ENCODE measurements around the gene PXDN.

The PXDN gene

DNA sequence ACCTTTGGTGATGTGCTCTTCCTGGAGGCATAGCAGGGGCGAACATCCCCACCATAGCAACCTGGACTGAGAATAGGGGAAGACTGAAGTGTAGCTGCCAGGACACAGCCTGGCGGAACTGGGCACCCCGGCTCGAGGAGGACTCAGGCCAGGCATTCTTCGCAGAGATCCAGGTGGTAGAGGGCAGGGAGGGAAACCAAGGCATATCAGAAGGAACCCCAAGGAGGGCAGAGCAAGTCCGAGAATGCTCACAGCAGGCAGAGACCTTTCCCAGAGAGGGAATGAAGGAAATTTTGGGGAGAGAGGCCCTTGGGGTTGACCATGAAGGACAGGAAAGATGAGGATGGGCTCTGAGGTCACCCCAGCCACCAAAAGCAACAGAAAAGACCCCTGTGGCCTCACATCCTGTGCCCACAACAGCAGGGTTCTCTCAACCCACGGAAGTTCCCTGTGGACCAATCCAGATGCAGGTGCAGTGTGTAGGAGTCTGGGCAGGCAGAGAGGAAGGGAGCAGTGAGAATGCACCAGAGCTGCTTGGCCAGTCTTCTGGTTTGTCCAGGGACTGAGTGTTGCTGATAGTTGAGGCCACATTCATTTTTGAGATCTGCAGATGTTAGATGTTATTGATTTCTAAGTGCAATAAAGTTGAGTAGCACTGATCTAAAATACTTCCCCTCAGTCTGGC is 136.9 kb downstream of the PXDN start:
- TF ChIP-seq, protein P1, sequence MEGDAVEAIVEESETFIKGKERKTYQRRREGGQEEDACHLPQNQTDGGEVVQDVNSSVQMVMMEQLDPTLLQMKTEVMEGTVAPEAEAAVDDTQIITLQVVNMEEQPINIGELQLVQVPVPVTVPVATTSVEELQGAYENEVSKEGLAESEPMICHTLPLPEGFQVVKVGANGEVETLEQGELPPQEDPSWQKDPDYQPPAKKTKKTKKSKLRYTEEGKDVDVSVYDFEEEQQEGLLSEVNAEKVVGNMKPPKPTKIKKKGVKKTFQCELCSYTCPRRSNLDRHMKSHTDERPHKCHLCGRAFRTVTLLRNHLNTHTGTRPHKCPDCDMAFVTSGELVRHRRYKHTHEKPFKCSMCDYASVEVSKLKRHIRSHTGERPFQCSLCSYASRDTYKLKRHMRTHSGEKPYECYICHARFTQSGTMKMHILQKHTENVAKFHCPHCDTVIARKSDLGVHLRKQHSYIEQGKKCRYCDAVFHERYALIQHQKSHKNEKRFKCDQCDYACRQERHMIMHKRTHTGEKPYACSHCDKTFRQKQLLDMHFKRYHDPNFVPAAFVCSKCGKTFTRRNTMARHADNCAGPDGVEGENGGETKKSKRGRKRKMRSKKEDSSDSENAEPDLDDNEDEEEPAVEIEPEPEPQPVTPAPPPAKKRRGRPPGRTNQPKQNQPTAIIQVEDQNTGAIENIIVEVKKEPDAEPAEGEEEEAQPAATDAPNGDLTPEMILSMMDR (conservative IDR thresholded peaks at IDR 0.05): no peak
- no peak for TF ChIP-seq ZFX (IDR thresholded peaks at IDR 0.05)

DNA sequence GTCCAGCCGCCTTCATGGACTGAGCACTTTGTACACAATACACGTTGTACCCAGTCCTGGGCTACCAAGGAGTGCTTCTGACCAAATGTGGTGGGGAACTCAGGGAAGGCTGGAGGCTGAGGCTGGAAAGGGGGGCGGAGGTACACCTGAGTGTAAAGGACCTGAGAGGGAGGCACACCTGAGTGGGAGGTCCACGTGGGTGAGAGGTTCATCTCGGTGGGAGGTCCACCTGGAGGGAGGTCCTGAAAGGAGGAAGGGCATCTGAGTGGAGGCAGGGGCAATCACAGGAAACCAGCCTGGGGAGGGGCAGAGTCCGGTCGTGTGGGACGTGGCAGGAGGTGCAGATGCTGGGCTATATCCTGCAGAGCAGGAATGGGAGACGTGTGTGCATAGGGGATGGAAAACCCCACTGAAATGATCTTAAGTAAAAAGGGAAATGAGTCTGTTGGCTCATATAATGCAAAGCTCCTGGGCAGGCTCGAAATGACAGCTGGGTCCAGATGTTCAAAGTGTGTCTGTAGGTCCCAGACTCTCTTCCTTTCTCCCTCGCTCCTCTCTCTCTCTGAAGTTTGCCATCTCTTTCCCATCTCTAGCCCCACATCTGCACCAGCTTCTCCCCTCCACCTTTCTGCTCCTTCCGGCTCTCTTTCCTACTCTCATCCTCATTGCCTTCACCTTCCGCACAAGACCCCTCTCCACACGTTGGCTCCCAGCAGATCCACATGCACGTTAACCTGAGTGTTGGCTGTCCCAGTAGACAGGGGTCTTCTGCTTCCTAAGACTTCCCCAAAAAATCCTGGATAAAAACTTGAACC is 137.7 kb downstream of the PXDN start:
- no peak for TF ChIP-seq ZFX (IDR thresholded peaks at IDR 0.05)
- TF ChIP-seq, protein P1 (conservative IDR thresholded peaks at IDR 0.05): no peak
- H3K27ac ChIP-seq: no peak overlapping the region

More for the DNA sequence above, 136.9 kb downstream of the PXDN start:
- no peak overlapping the region for H3K27ac ChIP-seq

DNA sequence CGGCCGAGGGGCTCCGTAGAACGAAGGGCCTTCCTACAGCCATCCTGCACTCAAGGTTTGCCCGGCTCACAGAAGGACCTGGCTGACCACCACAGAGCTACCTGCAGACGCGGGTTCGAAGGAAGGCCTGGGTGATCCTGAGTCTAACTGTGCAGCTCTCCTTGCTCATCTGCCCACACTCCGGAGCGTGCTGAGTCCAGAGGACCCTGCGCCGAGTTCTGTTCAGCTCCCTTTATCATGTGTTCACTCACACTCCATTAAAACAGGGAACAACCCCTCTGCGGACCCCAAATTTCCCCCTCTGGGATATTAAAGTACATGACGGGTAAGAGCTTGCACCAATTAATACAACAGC is 138.3 kb downstream of the PXDN start:
- TF ChIP-seq, protein P1 (conservative IDR thresholded peaks at IDR 0.05): no peak
- no peak for TF ChIP-seq ZFX (IDR thresholded peaks at IDR 0.05)
- no peak overlapping the region for H3K27ac ChIP-seq

DNA sequence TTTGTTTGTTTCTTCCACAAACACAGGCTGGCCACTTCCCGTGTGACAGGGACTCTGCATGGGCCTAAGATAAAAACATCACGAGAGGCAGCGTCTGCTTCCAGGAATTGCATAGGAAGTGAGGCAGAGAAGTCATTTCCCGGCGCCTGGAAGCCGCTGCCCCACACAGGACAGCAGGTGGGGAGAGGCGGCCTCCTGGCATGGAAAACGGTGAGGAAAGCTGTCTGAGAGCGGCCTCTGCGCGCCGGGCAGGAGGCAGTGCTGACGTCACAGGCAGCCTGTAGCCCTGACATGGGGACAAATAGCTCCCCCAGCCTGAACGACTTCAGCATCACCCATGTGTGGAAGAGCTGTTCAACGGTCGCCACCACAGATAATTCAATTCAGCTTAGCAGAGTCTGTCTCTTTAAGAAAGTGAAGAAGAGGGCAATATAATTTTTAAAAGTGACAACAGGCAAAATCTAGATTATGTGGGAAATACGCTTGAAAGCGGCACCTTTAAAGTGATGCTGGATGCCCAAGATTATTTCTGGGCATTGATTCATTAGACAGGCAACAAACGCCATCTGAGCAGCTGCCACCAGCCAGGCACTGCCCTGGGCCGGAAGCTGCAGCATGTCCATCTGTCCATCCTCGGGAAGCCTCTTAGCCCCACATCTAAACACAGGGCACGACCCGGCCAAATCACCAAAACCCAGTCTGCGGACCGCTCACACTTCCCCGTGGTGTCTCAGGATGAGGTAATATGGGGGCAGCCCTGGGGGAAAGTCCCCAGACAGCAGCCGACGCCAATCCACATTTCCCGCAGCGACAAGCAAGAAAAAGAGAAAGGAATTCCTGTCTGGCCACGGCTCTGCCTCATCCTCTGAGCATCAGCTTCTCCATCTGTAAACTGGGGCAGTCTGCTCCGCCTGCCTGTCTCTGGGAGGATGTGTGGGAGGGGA is 138.9 kb downstream of the PXDN start:
- TF ChIP-seq ZFX (IDR thresholded peaks at IDR 0.05): no peak
- TF ChIP-seq, protein P1 (conservative IDR thresholded peaks at IDR 0.05): no peak
- no peak overlapping the region for H3K27ac ChIP-seq

DNA sequence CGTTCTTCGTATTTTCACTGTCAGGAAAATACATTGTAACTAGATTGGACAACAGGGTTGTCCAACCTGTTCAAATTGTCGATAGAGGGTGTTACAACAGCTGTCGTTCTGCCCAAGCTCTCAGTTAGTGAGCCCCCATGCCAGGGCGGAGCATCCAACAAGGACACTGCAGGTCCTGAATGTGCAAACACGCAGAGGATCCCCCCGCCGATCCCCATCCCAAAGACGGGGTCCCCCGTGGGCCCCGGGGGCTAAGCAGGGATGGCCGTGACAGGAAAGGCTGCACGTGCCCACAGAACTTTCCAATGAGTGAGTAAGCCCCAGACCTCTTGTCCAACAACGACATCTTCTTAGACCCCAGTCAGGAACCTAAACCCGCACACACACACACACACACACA is 140.8 kb downstream of the PXDN start:
- no peak overlapping the region for H3K27ac ChIP-seq
- TF ChIP-seq, protein P1 (conservative IDR thresholded peaks at IDR 0.05): no peak
- no peak for TF ChIP-seq ZFX (IDR thresholded peaks at IDR 0.05)

DNA sequence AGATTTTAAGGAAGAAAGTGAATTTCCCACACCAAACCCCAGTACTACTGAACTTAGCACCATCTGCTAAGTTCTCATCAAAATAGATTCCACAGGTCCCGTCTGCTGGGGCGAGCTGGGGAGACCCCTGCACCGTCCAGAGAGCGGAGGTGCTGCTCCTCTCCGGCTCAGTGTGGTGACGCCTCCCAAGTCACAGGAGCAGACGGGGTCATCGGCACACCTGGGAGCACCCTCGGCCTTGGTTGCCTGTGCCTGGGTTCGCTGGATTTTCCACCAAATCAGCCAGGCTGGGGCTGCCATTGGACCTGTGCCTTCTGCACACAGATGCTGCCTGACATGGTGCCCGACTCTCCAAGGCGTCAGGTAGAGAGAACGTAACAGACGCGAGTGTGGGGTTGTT is 141.3 kb downstream of the PXDN start:
- H3K27ac ChIP-seq: no peak overlapping the region
- TF ChIP-seq ZFX (IDR thresholded peaks at IDR 0.05): no peak
- TF ChIP-seq, protein P1 (conservative IDR thresholded peaks at IDR 0.05): no peak

All from C4-2B (cell line).